ENCODE results near the gene PRKCI.

DNA sequence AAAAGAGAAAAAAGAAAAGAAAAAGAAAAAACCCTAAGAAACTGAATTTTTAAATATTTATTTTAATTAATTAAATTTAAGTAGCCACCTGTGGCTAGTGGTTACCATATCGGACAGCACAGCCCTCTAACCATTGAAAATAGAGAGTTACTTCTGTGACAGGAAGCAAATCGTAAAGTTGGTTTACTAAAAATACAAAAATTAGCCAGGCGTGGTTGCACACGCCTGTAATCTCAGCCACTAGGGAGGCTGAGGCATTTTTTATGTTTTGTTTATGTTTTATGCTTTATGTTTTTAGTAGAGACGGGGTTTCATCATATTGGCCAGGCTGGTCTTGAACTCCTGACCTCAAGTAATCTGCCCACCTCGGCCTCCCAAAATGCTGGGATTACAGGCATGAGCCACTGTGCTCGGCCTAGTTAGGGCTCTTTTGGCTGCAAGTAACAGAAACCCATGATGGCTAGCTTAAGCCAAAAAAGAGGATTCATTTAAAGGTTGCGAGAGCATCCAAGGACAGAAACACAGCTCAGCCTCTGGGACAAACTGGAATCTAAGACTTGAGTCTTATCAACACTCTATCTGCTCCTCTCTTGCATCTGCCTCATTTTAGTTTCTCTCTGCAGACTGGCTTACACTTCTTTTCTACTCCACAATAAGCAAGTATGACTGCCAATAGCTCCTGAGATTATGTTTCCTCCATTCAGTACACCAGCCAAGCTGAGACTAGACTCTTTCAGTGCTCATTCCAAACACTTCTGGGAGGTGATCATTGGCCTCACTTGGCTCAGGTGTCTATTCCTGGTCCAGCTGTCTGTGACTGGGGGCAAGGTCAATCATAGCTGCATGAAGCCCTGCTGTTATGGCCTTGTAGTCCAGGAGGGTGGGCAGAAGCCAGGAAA, 128.5 kb downstream of the PRKCI start:
- TF ChIP-seq, protein P1, sequence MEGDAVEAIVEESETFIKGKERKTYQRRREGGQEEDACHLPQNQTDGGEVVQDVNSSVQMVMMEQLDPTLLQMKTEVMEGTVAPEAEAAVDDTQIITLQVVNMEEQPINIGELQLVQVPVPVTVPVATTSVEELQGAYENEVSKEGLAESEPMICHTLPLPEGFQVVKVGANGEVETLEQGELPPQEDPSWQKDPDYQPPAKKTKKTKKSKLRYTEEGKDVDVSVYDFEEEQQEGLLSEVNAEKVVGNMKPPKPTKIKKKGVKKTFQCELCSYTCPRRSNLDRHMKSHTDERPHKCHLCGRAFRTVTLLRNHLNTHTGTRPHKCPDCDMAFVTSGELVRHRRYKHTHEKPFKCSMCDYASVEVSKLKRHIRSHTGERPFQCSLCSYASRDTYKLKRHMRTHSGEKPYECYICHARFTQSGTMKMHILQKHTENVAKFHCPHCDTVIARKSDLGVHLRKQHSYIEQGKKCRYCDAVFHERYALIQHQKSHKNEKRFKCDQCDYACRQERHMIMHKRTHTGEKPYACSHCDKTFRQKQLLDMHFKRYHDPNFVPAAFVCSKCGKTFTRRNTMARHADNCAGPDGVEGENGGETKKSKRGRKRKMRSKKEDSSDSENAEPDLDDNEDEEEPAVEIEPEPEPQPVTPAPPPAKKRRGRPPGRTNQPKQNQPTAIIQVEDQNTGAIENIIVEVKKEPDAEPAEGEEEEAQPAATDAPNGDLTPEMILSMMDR (IDR thresholded peaks at IDR 0.05) = no peak
- TF ChIP-seq EZH2 (IDR thresholded peaks at IDR 0.05; ENCODE audit: borderline replicate concordance, insufficient read depth, low read depth, low read length, poor library complexity, severe bottlenecking) = no peak
